HEK293 (cell line): ENCODE data around the gene TAF1B.
"Not testable (repeated sequence)": the region's sequence is repeated elsewhere in the genome, so short reads cannot be mapped to it uniquely, and the experiment has no call there.

ENCODE experiments used
- CTCF ChIA-PET: fragments of 350-600 bp; formaldehyde crosslinking; extraction: SDS; loops from one replicate; lab custom pipeline; 2021; ENCODE audit warnings: antibody characterized with exemption; lab: Yijun Ruan, JAX
- POLR2A ChIA-PET: fragments of 300-600 bp; formaldehyde crosslinking; extraction: SDS; loops from one replicate; lab custom pipeline; 2020; ENCODE audit warnings: antibody characterized with exemption, inconsistent platforms; lab: Yijun Ruan, JAX
- H3K27ac ChIP-seq: fragments of 200-500 bp; sonication (Bioruptor generic); 2 replicates; pipeline ENCODE4 v1.5.1; 2014; ENCODE audit warnings: low read depth, low read length, control low read depth, inconsistent platforms; ENCODE audit errors: extremely low read depth
- H3K36me3 ChIP-seq, 2 experiments: fragments of 200-500 bp in 1 of 2; sonication (Bioruptor generic) in 1 of 2; 1 replicate in 1 of 2; 2 replicates in 1 of 2; pipeline ENCODE4 v1.5.1; 2014 to 2017; ENCODE audit warnings: inconsistent platforms in 2 of 2, low read length in 2 of 2; ENCODE audit not compliant: control insufficient read depth in 2 of 2, insufficient read depth in 1 of 2
- H3K4me1 ChIP-seq: fragments of 200-500 bp; sonication (Bioruptor generic); 2 replicates; pipeline ENCODE4 v1.5.1; 2014; ENCODE audit warnings: mild to moderate bottlenecking, low read length, inconsistent platforms; ENCODE audit not compliant: control insufficient read depth, insufficient read depth
- H3K4me3 ChIP-seq: 2 replicates; pipeline ENCODE4 v1.5.1; 2011; ENCODE audit warnings: low read depth, mild to moderate bottlenecking, control low read depth, low read length, moderate library complexity
- H3K9me3 ChIP-seq: fragments of 200-500 bp; sonication (Bioruptor generic); 2 replicates; pipeline ENCODE4 v1.5.1; 2014; ENCODE audit warnings: low read depth, low read length, inconsistent platforms; ENCODE audit not compliant: control insufficient read depth, insufficient read depth
- FEZF1 ChIP-seq: fragments of 450-650 bp; formaldehyde crosslinking; IDR thresholded peaks from 2 replicates; pipeline ENCODE4 v1.5.1; 2016; ENCODE audit warnings: missing biosample characterization, missing genetic modification characterization
- GFI1B ChIP-seq: fragments of 450-650 bp; formaldehyde crosslinking; IDR thresholded peaks from 2 replicates; pipeline ENCODE4 v1.5.1; 2016; ENCODE audit warnings: missing biosample characterization, missing genetic modification characterization
- SALL2 ChIP-seq: fragments of 450-650 bp; formaldehyde crosslinking; IDR thresholded peaks from 2 replicates; pipeline ENCODE4 v1.5.0; 2017; ENCODE audit warnings: missing biosample characterization, mild to moderate bottlenecking, missing genetic modification characterization, borderline replicate concordance
- SP7 ChIP-seq: fragments of 450-650 bp; formaldehyde crosslinking; IDR thresholded peaks from 2 replicates; pipeline ENCODE4 v1.5.1; 2016; ENCODE audit warnings: missing biosample characterization, missing genetic modification characterization
- ZBTB17 ChIP-seq: fragments of 450-650 bp; formaldehyde crosslinking; IDR thresholded peaks from 2 replicates; pipeline ENCODE4 v1.5.1; 2016; ENCODE audit warnings: missing biosample characterization, missing genetic modification characterization
- ZBTB48 ChIP-seq: fragments of 450-650 bp; formaldehyde crosslinking; IDR thresholded peaks from 2 replicates; pipeline ENCODE4 v1.5.1; 2016; ENCODE audit warnings: missing biosample characterization, missing genetic modification characterization
- ZBTB7A ChIP-seq: fragments of 450-650 bp; formaldehyde crosslinking; IDR thresholded peaks from 2 replicates; pipeline ENCODE4 v1.5.1; 2016; ENCODE audit warnings: low read depth, missing biosample characterization, missing genetic modification characterization
- ZNF146 ChIP-seq: fragments of 450-650 bp; formaldehyde crosslinking; IDR thresholded peaks from 2 replicates; pipeline ENCODE4 v1.5.1; 2016; ENCODE audit warnings: missing biosample characterization, missing genetic modification characterization
- ZNF354C ChIP-seq: fragments of 450-650 bp; formaldehyde crosslinking; IDR thresholded peaks from 2 replicates; pipeline ENCODE4 v1.5.1; 2016; ENCODE audit warnings: missing biosample characterization, missing genetic modification characterization, low read depth, borderline replicate concordance
- ZNF362 ChIP-seq: fragments of 450-650 bp; formaldehyde crosslinking; IDR thresholded peaks from 2 replicates; pipeline ENCODE4 v1.5.1; 2016; ENCODE audit warnings: missing biosample characterization, missing genetic modification characterization
- ZNF394 ChIP-seq: fragments of 450-650 bp; formaldehyde crosslinking; IDR thresholded peaks from 2 replicates; pipeline ENCODE4 v1.5.1; 2016; ENCODE audit warnings: missing biosample characterization, missing genetic modification characterization, mild to moderate bottlenecking, moderate library complexity, borderline replicate concordance
- ZNF423 ChIP-seq: fragments of 450-650 bp; formaldehyde crosslinking; IDR thresholded peaks from 2 replicates; pipeline ENCODE4 v1.5.1; 2016; ENCODE audit warnings: missing biosample characterization, missing genetic modification characterization
- ZNF433 ChIP-seq: fragments of 450-650 bp; formaldehyde crosslinking; IDR thresholded peaks from 2 replicates; pipeline ENCODE4 v1.5.1; 2016; ENCODE audit warnings: missing biosample characterization, missing genetic modification characterization, low read depth
- ZNF580 ChIP-seq: fragments of 450-650 bp; formaldehyde crosslinking; IDR thresholded peaks from 2 replicates; pipeline ENCODE4 v1.5.1; 2016; ENCODE audit warnings: missing biosample characterization, missing genetic modification characterization
- ZNF624 ChIP-seq: fragments of 450-650 bp; formaldehyde crosslinking; IDR thresholded peaks from 2 replicates; pipeline ENCODE4 v1.5.1; 2017; ENCODE audit warnings: missing biosample characterization, missing genetic modification characterization
- ZNF654 ChIP-seq: fragments of 450-650 bp; formaldehyde crosslinking; IDR thresholded peaks from 2 replicates; pipeline ENCODE4 v1.5.1; 2016; ENCODE audit warnings: low read depth, missing biosample characterization, missing genetic modification characterization
- ZNF677 ChIP-seq: fragments of 450-650 bp; IDR thresholded peaks from 2 replicates; pipeline ENCODE4 v1.5.0; 2018; ENCODE audit warnings: missing biosample characterization, mild to moderate bottlenecking, missing genetic modification characterization, moderate library complexity
- ZSCAN23 ChIP-seq: fragments of 450-650 bp; formaldehyde crosslinking; IDR thresholded peaks from 2 replicates; pipeline ENCODE4 v1.5.1; 2016; ENCODE audit warnings: missing biosample characterization, missing genetic modification characterization
- TF ChIP-seq, protein P1 (sequence below): fragments of 450-650 bp; IDR thresholded peaks from 2 replicates; pipeline ENCODE4 v1.5.1; 2018; ENCODE audit warnings: missing biosample characterization, missing genetic modification characterization
- TF ChIP-seq, protein P2 (sequence below): fragments of 450-650 bp; formaldehyde crosslinking; IDR thresholded peaks from 2 replicates; pipeline ENCODE4; 2016; ENCODE audit warnings: missing biosample characterization, missing genetic modification characterization
- TF ChIP-seq, protein P3 (sequence below): fragments of 450-650 bp; formaldehyde crosslinking; IDR thresholded peaks from 2 replicates; pipeline ENCODE4 v1.5.1; 2016; ENCODE audit warnings: missing biosample characterization, missing genetic modification characterization
- TF ChIP-seq, protein P4 (sequence below): fragments of 450-650 bp; IDR thresholded peaks from 2 replicates; pipeline ENCODE4 v1.5.1; 2018; ENCODE audit warnings: missing biosample characterization, mild to moderate bottlenecking, missing genetic modification characterization

TAF1B gene

DNA sequence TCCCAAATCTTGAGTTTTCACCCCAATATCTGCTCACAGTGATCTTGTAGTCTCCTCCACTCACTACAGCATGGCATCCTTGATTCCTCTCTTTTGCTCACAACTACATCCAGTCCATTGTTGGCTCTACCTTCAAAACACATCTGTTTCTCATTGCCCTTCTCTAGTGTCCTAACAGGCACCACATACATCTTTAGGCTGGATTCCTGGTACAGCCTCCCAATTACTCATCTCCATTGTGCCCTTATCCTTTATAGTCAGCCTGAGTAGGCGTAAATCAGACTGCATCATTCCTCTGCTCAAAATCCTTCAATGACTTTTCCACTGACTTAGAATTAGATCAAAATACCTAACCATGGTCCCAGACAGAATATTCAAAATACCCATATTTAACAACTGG, 10.7 kb upstream of the TAF1B start:
- Histone ChIP-seq H3K4me3 (no peak overlapping the region), H3K36me3 (no peaks in the 10 kb centered on the region), H3K4me1 (no peaks in the 10 kb centered on the region), H3K9me3 (no peaks in the 10 kb centered on the region), H3K27ac (no peak overlapping the region)
- TF ChIP-seq ZNF654 (tag by site-specific recombination) (no peak), ZBTB7A (tag by site-specific recombination) (no peak)
- ChIA-PET POLR2A (no interaction called here), CTCF (no interaction called here)

DNA sequence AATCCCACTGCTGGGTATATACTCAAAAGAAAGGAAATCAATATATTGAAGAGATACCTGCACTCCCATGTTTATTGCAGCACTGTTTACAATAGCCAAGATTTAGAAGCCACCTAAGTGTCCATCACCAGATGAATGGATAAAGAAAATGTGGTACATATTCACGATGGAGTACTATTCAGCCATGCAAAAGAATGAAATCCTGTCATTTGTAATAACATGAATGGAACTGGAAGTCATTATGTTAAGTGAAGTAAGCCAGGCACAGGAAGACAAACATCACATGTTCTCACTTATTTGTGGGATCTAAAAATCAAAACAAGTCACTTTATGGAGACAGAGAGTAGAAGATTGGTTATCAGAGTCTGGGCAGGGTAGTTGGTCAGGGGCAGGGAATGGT, 8.2 kb upstream of the TAF1B start:
- TF ChIP-seq ZNF146 (tag by site-specific recombination), result peak; percentile 77; the same call in 1 of the 2 replicates
- TF ChIP-seq, all 188 proteins: peak for 1; not testable (repeated sequence) for 187
- CTCF ChIA-PET, H3K9me3 ChIP-seq, H3K4me3 ChIP-seq, H3K36me3 ChIP-seq, H3K4me1 ChIP-seq, H3K27ac ChIP-seq: not testable (repeated sequence)
- POLR2A ChIA-PET, result interaction anchor here (1.8 kb wide), 1 partner anchor 8 kb away, joined by 7 read pairs; the partner anchor contains the start of gene TAF1B

- CTCF ChIA-PET, result interaction anchor here (1.6 kb wide), 1 partner anchor 22 kb away, joined by 8 read pairs; no protein-coding TSS in a partner anchor
- Histone ChIP-seq H3K4me3 (no peak overlapping the region), H3K9me3 (no peaks in the 10 kb centered on the region), H3K4me1 (no peaks in the 10 kb centered on the region), H3K36me3 (no peaks in the 10 kb centered on the region), H3K27ac (no peak overlapping the region)
- POLR2A ChIA-PET, result no interaction called here
- TF ChIP-seq, protein P1, sequence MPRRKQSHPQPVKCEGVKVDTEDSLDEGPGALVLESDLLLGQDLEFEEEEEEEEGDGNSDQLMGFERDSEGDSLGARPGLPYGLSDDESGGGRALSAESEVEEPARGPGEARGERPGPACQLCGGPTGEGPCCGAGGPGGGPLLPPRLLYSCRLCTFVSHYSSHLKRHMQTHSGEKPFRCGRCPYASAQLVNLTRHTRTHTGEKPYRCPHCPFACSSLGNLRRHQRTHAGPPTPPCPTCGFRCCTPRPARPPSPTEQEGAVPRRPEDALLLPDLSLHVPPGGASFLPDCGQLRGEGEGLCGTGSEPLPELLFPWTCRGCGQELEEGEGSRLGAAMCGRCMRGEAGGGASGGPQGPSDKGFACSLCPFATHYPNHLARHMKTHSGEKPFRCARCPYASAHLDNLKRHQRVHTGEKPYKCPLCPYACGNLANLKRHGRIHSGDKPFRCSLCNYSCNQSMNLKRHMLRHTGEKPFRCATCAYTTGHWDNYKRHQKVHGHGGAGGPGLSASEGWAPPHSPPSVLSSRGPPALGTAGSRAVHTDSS (tag by site-specific recombination), result peak; percentile 49; the same call in 1 of the 2 replicates
- TF ChIP-seq ZSCAN23 (tag by site-specific recombination) (no peak), ZNF433 (tag by site-specific recombination) (no peak)
These were observed 7.2 kb upstream of the TAF1B start for GRCh38 chr2:9836074-9836473.

- ChIA-PET CTCF (interaction anchor here (0.6 to 1.6 kb wide), 2 partner anchors 22 to 199 kb away, joined by 3 to 8 read pairs; no protein-coding TSS in a partner anchor), POLR2A (no interaction called here)
- TF ChIP-seq ZNF677 (tag by site-specific recombination) (no peak), SALL2 (no peak), ZNF362 (no peak), ZNF354C (tag by site-specific recombination) (no peak), ZBTB48 (no peak), ZNF423 (no peak), GFI1B (tag by site-specific recombination) (no peak), ZNF580 (tag by site-specific recombination) (no peak), ZNF624 (tag by site-specific recombination) (no peak), SP7 (tag by site-specific recombination) (no peak), ZNF394 (no peak), FEZF1 (tag by site-specific recombination) (no peak), ZBTB17 (tag by site-specific recombination) (no peak)
- TF ChIP-seq, protein P2, sequence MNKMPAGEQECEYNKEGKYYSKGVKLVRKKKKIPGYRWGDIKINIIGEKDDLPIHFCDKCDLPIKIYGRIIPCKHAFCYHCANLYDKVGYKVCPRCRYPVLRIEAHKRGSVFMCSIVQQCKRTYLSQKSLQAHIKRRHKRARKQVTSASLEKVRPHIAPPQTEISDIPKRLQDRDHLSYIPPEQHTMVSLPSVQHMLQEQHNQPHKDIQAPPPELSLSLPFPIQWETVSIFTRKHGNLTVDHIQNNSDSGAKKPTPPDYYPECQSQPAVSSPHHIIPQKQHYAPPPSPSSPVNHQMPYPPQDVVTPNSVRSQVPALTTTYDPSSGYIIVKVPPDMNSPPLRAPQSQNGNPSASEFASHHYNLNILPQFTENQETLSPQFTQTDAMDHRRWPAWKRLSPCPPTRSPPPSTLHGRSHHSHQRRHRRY (tag by site-specific recombination), result no peak
- TF ChIP-seq, protein P3, sequence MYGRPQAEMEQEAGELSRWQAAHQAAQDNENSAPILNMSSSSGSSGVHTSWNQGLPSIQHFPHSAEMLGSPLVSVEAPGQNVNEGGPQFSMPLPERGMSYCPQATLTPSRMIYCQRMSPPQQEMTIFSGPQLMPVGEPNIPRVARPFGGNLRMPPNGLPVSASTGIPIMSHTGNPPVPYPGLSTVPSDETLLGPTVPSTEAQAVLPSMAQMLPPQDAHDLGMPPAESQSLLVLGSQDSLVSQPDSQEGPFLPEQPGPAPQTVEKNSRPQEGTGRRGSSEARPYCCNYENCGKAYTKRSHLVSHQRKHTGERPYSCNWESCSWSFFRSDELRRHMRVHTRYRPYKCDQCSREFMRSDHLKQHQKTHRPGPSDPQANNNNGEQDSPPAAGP (tag by site-specific recombination), result no peak
- TF ChIP-seq, protein P4, sequence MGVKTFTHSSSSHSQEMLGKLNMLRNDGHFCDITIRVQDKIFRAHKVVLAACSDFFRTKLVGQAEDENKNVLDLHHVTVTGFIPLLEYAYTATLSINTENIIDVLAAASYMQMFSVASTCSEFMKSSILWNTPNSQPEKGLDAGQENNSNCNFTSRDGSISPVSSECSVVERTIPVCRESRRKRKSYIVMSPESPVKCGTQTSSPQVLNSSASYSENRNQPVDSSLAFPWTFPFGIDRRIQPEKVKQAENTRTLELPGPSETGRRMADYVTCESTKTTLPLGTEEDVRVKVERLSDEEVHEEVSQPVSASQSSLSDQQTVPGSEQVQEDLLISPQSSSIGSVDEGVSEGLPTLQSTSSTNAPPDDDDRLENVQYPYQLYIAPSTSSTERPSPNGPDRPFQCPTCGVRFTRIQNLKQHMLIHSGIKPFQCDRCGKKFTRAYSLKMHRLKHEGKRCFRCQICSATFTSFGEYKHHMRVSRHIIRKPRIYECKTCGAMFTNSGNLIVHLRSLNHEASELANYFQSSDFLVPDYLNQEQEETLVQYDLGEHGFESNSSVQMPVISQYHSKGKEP (tag by site-specific recombination), result no peak
These were observed 6.8 kb upstream of the TAF1B start for GRCh38 chr2:9836517-9836916.

More at GRCh38 chr2:9836517-9836916, 6.8 kb upstream of the TAF1B start:
- Histone ChIP-seq H3K36me3 (no peaks in the 10 kb centered on the region), H3K4me3 (no peak overlapping the region), H3K4me1 (no peaks in the 10 kb centered on the region), H3K9me3 (no peaks in the 10 kb centered on the region), H3K27ac (no peak overlapping the region)
